Testis (tissue), 3 donors: ENCODE measurements around the gene SPATS2L. TPM values are rescaled to one million over a fixed set of nuclear protein-coding genes. Genes with fewer than 3 reads are reported as not detected.
"Not testable (repeated sequence)": the region's sequence is repeated elsewhere in the genome, so short reads cannot be mapped to it uniquely, and the experiment has no call there.

Experiments
- DNase-seq: peaks from one replicate; pipeline ENCODE4 v3.0.0-alpha.2; 2019
- H3K27ac ChIP-seq, 2 donors: fragments of 200-600 bp; sonication (generic); one replicate each; pipeline ENCODE4 v1.5.1; 2019
- H3K27me3 ChIP-seq: fragments of 200-600 bp; sonication (generic); one replicate; pipeline ENCODE4 v1.5.1; 2019
- H3K36me3 ChIP-seq: fragments of 200-600 bp; sonication (generic); one replicate; pipeline ENCODE4 v1.5.1; 2017; ENCODE audit warnings: low read depth; ENCODE audit errors: missing control alignments
- H3K4me1 ChIP-seq: fragments of 200-600 bp; sonication (generic); one replicate; pipeline ENCODE4 v1.5.1; 2019
- H3K4me3 ChIP-seq, 2 donors: fragments of 200-600 bp; sonication (generic); one replicate each; pipeline ENCODE4 v1.5.1; 2017 to 2019
- H3K9me3 ChIP-seq: fragments of 200-600 bp; sonication (generic); one replicate; pipeline ENCODE4 v1.5.1; 2017
- POLR2A ChIP-seq: fragments of 450-650 bp; IDR thresholded peaks from one replicate; pipeline ENCODE4 v1.6.1; 2017; ENCODE audit warnings: antibody characterized with exemption, mild to moderate bottlenecking, moderate library complexity
- WGBS, 2 donors: methylation state at CpG; one replicate each; pipeline ENCODE4 v1.1.5; 2018; 5-methylcytosine and 5-hydroxymethylcytosine counted together
- intact Hi-C: fragments of 100-400 bp; cut with DNase I; formaldehyde crosslinking; loops from one replicate; pipeline ENCODE4 v1.15.1; 2023; ENCODE audit warnings: low total_unique reads
- polyA plus RNA-seq: library from polyadenylated mRNA; stranded (reverse); fragments of 350-450 nt; fragmentation: Illumina TruSeq; extraction: RNeasy Lipid Tissue Mini Kit (QIAGEN cat#74804); gene quantifications from one replicate; pipeline ENCODE4 v1.2.3, GENCODE V29; 2014; ENCODE audit warnings: low read depth, low replicate concordance; ENCODE audit not compliant: insufficient read depth
- total RNA-seq, 2 donors: library from RNA; depleted of rRNA; stranded (reverse); fragments of >200 nt; gene quantifications; one replicate each; pipeline ENCODE4 v1.2.3, GENCODE V29; 2016
- TF ChIP-seq, protein P1 (sequence below), 3 experiments: fragments of 450-650 bp in 2 of 3; fragments of 200-600 bp in 1 of 3; sonication (generic) in 1 of 3; IDR thresholded peaks; one replicate each; pipeline ENCODE4 v1.5.1; 2016 to 2019; ENCODE audit warnings: antibody characterized with exemption in 3 of 3, mild to moderate bottlenecking in 2 of 3, moderate library complexity in 1 of 3

SPATS2L gene
- total and polyA plus RNA-seq, 3 donors from 2014 or later: 49.7 to 67.6 (median 52.9) TPM

- DNase-seq: no peak
- H3K27ac ChIP-seq: no peak overlapping the region
- no peaks in the 10 kb centered on the region for H3K27me3 ChIP-seq
- TF ChIP-seq, protein P1, sequence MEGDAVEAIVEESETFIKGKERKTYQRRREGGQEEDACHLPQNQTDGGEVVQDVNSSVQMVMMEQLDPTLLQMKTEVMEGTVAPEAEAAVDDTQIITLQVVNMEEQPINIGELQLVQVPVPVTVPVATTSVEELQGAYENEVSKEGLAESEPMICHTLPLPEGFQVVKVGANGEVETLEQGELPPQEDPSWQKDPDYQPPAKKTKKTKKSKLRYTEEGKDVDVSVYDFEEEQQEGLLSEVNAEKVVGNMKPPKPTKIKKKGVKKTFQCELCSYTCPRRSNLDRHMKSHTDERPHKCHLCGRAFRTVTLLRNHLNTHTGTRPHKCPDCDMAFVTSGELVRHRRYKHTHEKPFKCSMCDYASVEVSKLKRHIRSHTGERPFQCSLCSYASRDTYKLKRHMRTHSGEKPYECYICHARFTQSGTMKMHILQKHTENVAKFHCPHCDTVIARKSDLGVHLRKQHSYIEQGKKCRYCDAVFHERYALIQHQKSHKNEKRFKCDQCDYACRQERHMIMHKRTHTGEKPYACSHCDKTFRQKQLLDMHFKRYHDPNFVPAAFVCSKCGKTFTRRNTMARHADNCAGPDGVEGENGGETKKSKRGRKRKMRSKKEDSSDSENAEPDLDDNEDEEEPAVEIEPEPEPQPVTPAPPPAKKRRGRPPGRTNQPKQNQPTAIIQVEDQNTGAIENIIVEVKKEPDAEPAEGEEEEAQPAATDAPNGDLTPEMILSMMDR (IDR thresholded peaks at IDR 0.05): no peak
- no peak for TF ChIP-seq POLR2A
- H3K36me3 ChIP-seq: no peaks in the 10 kb centered on the region
- 93 to 94% methylated on average over 1 of the region's 1 CpG for WGBS, 2 donors
- no peak overlapping the region for H3K4me3 ChIP-seq
- H3K9me3 ChIP-seq: no peaks in the 10 kb centered on the region
- intact Hi-C loops: no loop called here
- peaks cover 33% of the 10 kb centered on the region for H3K4me1 ChIP-seq
Observed at GRCh38 chr2:200342654-200343053, 36.2 kb downstream of the SPATS2L start.

GRCh38 chr2:200344202-200344601 lies 37.7 kb downstream of the SPATS2L start:
- H3K27me3 ChIP-seq, H3K9me3 ChIP-seq, DNase-seq, H3K36me3 ChIP-seq, intact Hi-C loops, H3K4me3 ChIP-seq, H3K27ac ChIP-seq: not testable (repeated sequence)
- peaks cover 20% of the 10 kb centered on the region for H3K4me1 ChIP-seq
- 95% methylated on average over 1 of the region's 1 CpG for WGBS, 2 donors

- intact Hi-C loops: no loop called here
- Histone ChIP-seq H3K9me3 (no peaks in the 10 kb centered on the region), H3K4me3 (no peak overlapping the region), H3K27me3 (no peaks in the 10 kb centered on the region), H3K27ac (no peak overlapping the region), H3K4me1 (peaks cover 8% of the 10 kb centered on the region), H3K36me3 (no peaks in the 10 kb centered on the region)
- DNase-seq: no peak
- no peak for TF ChIP-seq POLR2A
- TF ChIP-seq, protein P1 (IDR thresholded peaks at IDR 0.05): no peak
- 73 to 76% methylated on average over 1 of the region's 1 CpG for WGBS, 2 donors
Observed at GRCh38 chr2:200345975-200346374, 39.5 kb downstream of the SPATS2L start.

- TF ChIP-seq POLR2A: no peak
- TF ChIP-seq, protein P1 (IDR thresholded peaks at IDR 0.05): no peak
- Histone ChIP-seq H3K36me3 (no peaks in the 10 kb centered on the region), H3K27me3 (no peaks in the 10 kb centered on the region), H3K27ac (no peak overlapping the region), H3K9me3 (no peaks in the 10 kb centered on the region), H3K4me3 (no peak overlapping the region), H3K4me1 (peaks cover 5% of the 10 kb centered on the region)
- no peak for DNase-seq
- intact Hi-C loops: no loop called here
- WGBS, 2 donors: 88 to 94% methylated on average over 3 of the region's 3 CpGs
Observed at GRCh38 chr2:200347301-200347700, 40.8 kb downstream of the SPATS2L start.

DNA sequence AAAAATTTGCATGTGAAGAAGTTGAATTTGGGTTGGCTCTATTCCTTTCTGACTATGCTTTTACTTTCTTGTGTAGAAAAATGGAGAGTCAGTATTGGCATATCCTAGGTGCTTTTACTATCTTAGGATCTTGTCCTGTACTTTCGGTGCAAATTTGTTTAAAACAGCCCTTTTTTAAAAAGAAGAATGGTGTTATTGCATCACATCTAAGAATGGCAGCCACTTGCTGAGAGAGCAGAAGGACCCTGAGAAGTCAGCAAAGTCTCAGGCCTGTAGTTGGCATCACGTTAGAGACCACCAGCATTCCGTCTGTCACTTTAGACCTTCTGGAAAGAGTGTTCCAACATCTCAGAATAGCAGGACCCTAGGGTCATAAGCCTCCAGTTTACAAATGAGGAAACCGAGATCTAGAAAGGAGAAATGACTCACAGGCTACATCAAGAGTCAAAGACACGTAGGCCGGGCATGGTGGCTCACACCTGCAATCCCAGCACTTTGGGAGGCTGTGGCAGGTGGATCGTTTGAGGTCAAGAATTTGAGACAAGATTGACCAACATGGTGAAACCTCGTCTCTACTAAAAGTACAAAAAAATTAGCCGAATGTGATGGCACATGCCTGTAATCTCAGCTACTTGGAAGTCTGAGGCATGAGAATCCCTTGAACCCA lies 42.5 kb downstream of the SPATS2L start:
- Histone ChIP-seq H3K4me3 (no peak overlapping the region), H3K27ac (no peak overlapping the region), H3K27me3 (no peaks in the 10 kb centered on the region), H3K36me3 (no peaks in the 10 kb centered on the region), H3K4me1 (peaks cover 14% of the 10 kb centered on the region), H3K9me3 (no peaks in the 10 kb centered on the region)
- DNase-seq: no peak
- intact Hi-C loops: no loop called here
- 87 to 91% methylated on average over 9 of the region's 9 CpGs for WGBS, 2 donors
- TF ChIP-seq POLR2A: no peak
- TF ChIP-seq, protein P1 (IDR thresholded peaks at IDR 0.05): no peak
